ENCODE results near the gene IPO11. TPM values are rescaled to one million over a fixed set of nuclear protein-coding genes. Genes with fewer than 3 reads are reported as not detected.
"Not testable (repeated sequence)": the region's sequence is repeated elsewhere in the genome, so short reads cannot be mapped to it uniquely, and the experiment has no call there.

Gene IPO11
- total RNA-seq, 1 donor from 2014 or later, result 79.0 TPM

GRCh38 chr5:62596691-62597090 lies 184.1 kb downstream of the IPO11 start:
- no peak for DNase-seq (ENCODE audit: low read depth, low spot score)

DNA sequence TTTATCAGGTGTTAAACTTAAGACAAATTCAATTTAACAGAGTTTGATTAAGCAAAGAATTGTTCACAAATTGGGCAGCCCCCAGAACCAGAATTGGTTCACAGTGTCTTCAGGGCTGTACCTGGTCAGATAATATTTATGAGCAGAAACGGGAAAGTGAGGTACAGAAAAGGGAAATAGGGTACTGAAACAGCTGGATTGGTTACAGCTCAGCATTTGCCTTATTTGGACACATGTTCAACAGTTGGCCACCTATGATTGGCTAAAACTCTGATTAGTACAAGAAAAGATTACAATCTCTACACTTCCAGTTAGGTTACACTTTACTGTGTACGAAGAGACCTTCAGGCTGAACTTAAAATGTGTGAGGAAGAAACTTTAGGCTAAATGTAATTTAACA lies 184.8 kb downstream of the IPO11 start:
- no peak for DNase-seq (ENCODE audit: low read depth, low spot score)

GRCh38 chr5:62600560-62601252 lies 188.1 kb downstream of the IPO11 start:
- no peak for DNase-seq (ENCODE audit: low read depth, low spot score)

- no peak for DNase-seq (ENCODE audit: low read depth, low spot score)
These were observed 191.4 kb downstream of the IPO11 start for GRCh38 chr5:62603934-62604333.

- no peak for DNase-seq (ENCODE audit: low read depth, low spot score)
These were observed 193.1 kb downstream of the IPO11 start for GRCh38 chr5:62605638-62606037.

- DNase-seq (ENCODE audit: low read depth, low spot score), result no peak
These were observed 194.3 kb downstream of the IPO11 start for GRCh38 chr5:62606878-62607277.

DNA sequence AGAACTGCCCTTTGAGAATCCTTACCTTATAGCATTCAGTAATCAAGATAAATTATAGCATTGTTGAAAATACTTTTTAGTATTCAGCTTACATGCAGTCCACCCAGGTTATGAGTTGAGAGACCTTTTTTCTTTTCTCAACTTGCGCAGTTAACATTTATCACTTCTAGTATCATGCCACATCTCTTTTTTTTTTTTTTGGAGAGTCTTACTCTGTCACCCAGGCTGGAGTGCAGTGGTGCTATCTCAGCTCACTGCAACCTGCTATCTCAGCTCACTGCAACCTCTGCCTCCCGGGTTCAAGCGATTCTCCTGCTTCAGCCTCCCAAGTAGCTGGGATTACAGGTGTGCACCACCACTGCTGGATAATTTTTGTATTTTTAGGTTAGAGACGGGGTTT lies 195.1 kb downstream of the IPO11 start:
- DNase-seq (ENCODE audit: low read depth, low spot score), result no peak

- no peak for DNase-seq (ENCODE audit: low read depth, low spot score)
These were observed 196.3 kb downstream of the IPO11 start for GRCh38 chr5:62608529-62609511.

- DNase-seq (ENCODE audit: low read depth, low spot score), result no peak
These were observed 201.8 kb downstream of the IPO11 start for GRCh38 chr5:62614355-62614754.

DNA sequence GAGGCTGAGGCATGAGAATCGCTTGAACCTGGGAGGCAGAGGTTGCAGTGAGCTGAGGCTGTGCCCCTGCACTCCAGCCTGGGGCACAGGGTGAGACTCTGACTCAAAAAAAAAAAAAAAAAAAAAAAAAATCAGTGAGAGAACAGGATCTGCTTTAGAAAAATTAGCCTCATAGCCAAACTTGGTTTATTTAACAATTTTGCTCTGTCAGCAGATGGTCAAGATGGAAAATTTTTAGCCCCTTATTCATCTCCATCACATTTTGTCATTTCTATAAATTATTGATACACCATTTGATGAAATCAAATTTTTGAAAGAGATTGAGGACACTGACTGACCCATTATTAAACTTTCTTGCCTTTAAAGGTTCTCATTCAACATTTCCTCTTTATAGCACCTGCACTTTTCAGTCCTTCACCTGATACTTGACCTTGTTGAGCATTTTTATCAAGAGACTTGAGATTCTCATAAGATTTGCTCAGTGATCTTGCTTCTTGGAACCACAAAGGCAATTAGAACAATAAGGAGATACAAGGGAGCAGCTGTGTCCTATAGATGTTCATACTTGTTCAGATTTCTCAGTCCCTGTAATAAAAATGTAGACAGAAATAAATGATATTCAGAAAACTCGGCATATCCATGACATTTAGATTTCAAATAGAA lies 204.2 kb downstream of the IPO11 start:
- no peak for DNase-seq (ENCODE audit: low read depth, low spot score)

DNA sequence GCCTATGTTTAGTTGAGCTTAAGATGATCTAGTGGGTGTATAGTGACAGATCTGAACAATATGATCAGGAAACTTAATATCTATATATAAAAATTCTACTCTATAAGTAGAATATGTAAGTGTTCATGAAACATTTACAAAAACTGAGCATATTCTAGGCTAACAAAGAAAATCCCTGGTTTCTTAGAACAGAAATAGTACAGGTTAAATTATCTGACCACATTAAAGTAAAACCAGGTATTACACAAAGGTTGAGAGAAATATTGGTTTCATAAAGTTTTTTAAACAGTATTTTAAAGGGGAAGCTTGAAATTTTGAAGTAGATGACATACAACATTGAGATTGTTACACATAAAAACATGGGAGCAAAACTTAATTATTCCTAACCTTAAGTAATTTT lies 205.4 kb downstream of the IPO11 start:
- DNase-seq (ENCODE audit: low read depth, low spot score), result no peak

GRCh38 chr5:62620761-62621160 lies 208.2 kb downstream of the IPO11 start:
- no peak for DNase-seq (ENCODE audit: low read depth, low spot score)

DNA sequence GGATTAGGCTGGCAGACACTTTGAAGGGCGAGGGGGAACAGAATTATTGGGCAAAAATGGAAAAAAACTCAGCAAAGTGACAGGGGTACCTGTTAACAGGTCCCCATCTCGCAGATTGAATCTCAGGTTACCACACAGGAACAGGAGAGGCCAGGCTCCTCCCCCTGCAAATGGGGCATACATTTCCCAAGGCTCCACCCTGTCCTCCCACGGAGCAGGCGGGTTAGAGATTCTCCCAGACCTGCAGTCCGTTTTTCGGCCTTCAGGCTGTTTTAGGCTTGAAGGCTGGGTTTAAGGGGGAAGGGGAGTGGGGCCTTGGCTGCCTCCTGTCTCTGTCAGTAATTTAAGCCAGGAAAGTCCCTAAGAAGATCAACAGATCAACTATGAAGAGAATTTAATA lies 208.7 kb downstream of the IPO11 start:
- DNase-seq (ENCODE audit: low read depth, low spot score), result no peak

- no peak for DNase-seq (ENCODE audit: low read depth, low spot score)
These were observed 210.7 kb downstream of the IPO11 start for GRCh38 chr5:62623271-62623670.

- not testable (repeated sequence) for DNase-seq (ENCODE audit: low read depth, low spot score)
These were observed 211.9 kb downstream of the IPO11 start for GRCh38 chr5:62624436-62624835.

DNA sequence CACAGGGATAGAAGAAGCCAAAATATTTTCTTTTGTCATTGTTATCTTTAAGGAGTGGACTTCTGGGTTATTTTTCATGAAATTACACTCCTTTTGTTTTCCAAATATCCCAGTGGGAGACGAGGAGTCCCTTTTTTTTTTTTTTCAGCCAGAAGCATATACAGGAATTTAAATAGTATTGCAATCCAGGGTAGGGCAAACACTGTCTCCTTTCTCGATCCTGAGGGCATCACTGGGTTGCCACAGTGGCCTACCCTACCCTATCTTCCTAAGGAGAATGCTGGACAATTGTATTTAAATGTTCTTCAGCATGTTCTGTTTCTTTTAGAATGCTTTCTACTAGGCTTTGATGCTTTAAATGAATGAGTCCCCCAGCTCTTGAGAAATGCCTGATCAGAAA lies 214.0 kb downstream of the IPO11 start:
- DNase-seq (ENCODE audit: low read depth, low spot score), result no peak

DNA sequence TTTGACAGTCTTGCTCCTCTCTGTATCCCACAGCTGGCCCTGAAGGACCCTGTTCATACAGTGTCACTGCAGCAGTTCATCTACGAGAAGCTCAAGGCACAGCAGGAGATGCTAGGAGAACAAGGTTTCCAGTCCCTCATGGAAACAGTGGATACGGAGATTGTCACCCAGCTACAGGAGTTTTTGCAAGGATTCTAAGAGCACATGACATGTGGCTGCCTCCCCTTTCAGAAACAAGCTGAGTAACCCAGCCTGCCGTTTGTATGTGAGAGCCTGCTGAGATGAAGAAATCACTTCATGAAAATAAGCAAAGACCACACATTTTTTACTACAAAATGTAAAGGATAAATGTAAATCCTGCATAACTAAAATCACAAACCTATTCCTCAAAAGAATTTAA lies 214.6 kb downstream of the IPO11 start:
- DNase-seq (ENCODE audit: low read depth, low spot score), result no peak

GRCh38 chr5:62627901-62628300 lies 215.3 kb downstream of the IPO11 start:
- DNase-seq (ENCODE audit: low read depth, low spot score), result no peak

DNA sequence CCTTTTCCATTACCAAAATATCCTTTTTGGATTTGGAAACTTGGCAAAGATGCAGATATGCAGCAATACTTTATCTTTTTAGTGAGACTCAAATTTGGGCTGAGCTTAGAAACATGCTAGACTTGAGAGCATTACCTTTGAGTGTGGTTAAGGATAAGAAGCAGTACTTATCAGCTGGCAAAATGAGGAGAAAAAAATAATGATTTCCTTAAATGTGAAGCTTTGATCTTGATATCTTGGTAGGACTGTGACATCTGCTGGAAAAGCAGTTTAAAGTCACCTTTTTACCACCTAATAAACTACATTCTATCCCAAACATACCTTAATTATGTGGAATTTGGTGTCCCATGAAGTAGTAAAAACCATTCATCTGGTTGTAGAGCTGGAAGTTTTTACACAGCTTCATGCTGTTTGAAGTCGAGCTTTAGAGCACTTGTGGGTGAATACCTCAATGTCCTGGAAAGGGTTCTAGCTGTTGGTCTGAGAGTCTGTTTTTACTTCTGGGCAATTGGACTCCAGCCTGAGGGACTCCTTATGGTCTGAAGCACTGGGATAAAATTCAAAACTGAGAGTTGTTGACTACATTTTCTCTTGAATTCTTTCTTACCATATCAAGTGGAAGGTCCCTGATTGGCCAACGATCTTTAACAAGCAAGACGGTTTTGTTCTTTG lies 219.5 kb downstream of the IPO11 start:
- DNase-seq (ENCODE audit: low read depth, low spot score), result no peak

GRCh38 chr5:62633243-62633642 lies 220.7 kb downstream of the IPO11 start:
- DNase-seq (ENCODE audit: low read depth, low spot score), result no peak

DNA sequence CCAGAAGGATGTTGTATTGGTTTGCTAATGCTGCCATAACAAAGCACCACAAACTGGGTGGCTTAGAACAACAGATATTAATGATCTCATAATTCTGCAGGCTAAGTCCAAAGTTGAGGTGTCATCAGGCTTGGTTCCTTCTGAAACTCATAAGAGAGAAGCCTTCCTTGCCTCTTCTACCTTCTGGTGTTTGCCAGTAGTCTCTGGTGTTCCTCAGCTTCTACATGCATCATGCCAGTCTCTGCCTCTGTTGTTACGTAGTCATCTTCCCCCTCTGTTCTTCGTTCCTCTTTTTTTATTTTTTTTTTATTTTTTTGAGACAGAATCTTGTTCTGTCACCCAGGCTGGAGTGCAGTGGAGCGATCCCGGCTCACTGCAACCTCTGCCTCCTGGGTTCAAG lies 227.9 kb downstream of the IPO11 start:
- no peak for DNase-seq (ENCODE audit: low read depth, low spot score)

DNA sequence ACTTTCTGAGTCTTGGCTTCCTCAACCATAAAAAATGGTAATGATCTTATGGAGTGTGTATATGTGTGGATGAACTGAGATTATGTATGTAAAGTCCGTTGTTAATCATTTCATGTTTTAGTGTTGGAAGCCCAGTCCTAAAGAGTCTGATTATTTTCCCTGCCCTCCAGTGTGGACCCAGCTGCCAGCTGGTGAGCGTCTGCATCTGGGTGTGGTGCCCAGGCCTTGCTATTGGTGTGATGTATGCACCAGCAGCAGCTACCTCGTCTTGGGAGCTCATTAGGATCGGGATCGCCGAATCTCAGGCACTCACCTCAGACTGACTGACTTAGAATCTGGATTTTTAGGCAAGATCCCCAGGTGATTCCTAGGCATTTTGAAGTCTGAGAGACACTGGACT lies 229.9 kb downstream of the IPO11 start:
- no peak for DNase-seq (ENCODE audit: low read depth, low spot score)
